Type B pancreatic cell (in vitro differentiated cells): ENCODE data around the gene ERC2. TPM values are rescaled to one million over a fixed set of nuclear protein-coding genes. Genes with fewer than 3 reads are reported as not detected.

ENCODE experiments used
- DNase-seq: peaks from one replicate; pipeline ENCODE4 v3.0.0; 2021; ENCODE audit warnings: mixed read lengths; ENCODE audit not compliant: unreplicated experiment; ENCODE audit errors: extremely low spot score
- H3K27ac Mint-ChIP-seq: 2 replicates; pipeline ENCODE4 v1.8.0; 2021; ENCODE audit warnings: mild to moderate bottlenecking, mixed read lengths
- H3K27me3 Mint-ChIP-seq: 2 replicates; pipeline ENCODE4 v1.8.0; 2021; ENCODE audit warnings: mixed read lengths
- H3K36me3 Mint-ChIP-seq: 2 replicates; pipeline ENCODE4 v1.8.0; 2021; ENCODE audit warnings: mixed read lengths
- H3K4me1 Mint-ChIP-seq: one replicate; pipeline ENCODE4 v1.8.0; 2021; ENCODE audit warnings: mixed read lengths; ENCODE audit not compliant: unreplicated experiment
- H3K4me3 Mint-ChIP-seq: 2 replicates; pipeline ENCODE4 v1.8.0; 2021; ENCODE audit warnings: mild to moderate bottlenecking, mixed read lengths
- H3K9me3 Mint-ChIP-seq: 2 replicates; pipeline ENCODE4 v1.8.0; 2021; ENCODE audit warnings: mixed read lengths
- total RNA-seq: library from RNA; stranded (reverse); gene quantifications from 2 replicates; pipeline ENCODE4 v1.2.1, GENCODE V29; 2021; ENCODE audit warnings: low replicate concordance
- TF ChIP-seq, protein P1 (sequence below): fragments of 200-600 bp; sonication (generic); conservative IDR thresholded peaks from 2 replicates; pipeline ENCODE4 v1.5.0; 2021; ENCODE audit warnings: antibody characterized with exemption, mild to moderate bottlenecking

Gene ERC2
- total RNA-seq, 1 donor from 2014 or later: 6.1 TPM

DNA sequence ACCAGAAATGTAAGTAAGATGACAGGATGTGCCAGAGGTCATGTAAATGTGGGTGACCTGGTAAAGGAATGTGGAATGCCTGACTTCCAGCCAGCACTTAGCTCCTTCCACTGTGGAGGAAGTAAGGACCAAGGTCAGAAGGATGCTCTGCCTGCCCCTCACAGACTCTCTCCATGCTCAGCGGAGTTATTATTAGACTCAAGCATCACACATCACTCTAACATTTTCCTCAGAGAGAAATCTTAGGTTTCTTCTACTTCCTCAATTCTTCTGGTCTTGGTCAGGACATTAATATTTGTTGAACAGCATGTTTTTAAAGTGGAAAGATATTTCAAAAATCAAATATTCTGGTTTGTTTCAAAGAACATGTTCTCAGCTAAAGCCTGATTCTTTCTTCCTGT, 749.7 kb downstream of the ERC2 start:
- Mint-ChIP-seq H3K4me3 (no peak overlapping the region), H3K27me3 (peaks cover 22% of the 10 kb centered on the region), H3K9me3 (no peaks in the 10 kb centered on the region), H3K4me1 (peaks cover 15% of the 10 kb centered on the region), H3K27ac (no peak overlapping the region), H3K36me3 (no peaks in the 10 kb centered on the region)
- TF ChIP-seq, protein P1, sequence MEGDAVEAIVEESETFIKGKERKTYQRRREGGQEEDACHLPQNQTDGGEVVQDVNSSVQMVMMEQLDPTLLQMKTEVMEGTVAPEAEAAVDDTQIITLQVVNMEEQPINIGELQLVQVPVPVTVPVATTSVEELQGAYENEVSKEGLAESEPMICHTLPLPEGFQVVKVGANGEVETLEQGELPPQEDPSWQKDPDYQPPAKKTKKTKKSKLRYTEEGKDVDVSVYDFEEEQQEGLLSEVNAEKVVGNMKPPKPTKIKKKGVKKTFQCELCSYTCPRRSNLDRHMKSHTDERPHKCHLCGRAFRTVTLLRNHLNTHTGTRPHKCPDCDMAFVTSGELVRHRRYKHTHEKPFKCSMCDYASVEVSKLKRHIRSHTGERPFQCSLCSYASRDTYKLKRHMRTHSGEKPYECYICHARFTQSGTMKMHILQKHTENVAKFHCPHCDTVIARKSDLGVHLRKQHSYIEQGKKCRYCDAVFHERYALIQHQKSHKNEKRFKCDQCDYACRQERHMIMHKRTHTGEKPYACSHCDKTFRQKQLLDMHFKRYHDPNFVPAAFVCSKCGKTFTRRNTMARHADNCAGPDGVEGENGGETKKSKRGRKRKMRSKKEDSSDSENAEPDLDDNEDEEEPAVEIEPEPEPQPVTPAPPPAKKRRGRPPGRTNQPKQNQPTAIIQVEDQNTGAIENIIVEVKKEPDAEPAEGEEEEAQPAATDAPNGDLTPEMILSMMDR: no peak
- no peak for DNase-seq

DNA sequence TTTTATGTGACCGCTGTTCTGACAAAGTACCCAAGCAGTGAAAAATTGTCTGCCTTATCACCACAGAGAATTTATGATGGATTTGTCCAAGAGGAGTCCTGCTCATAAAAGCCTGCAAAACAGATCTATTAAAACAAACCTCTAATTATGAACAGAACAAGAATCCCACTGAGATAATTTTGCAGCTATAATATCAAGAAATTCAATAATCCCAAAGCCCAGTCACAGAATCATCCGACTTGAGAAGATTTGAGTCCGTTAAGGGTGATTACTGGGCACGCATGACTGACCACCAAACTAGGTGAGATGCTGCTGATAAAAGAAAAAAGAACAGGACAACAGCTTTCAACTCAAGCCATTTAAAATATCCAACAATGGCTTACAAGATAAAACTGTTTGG, 750.2 kb downstream of the ERC2 start:
- Mint-ChIP-seq H3K36me3 (no peaks in the 10 kb centered on the region), H3K27ac (no peak overlapping the region), H3K27me3 (peaks cover 22% of the 10 kb centered on the region), H3K4me1 (peaks cover 12% of the 10 kb centered on the region), H3K4me3 (no peak overlapping the region), H3K9me3 (no peaks in the 10 kb centered on the region)
- TF ChIP-seq, protein P1: no peak
- DNase-seq: no peak

DNA sequence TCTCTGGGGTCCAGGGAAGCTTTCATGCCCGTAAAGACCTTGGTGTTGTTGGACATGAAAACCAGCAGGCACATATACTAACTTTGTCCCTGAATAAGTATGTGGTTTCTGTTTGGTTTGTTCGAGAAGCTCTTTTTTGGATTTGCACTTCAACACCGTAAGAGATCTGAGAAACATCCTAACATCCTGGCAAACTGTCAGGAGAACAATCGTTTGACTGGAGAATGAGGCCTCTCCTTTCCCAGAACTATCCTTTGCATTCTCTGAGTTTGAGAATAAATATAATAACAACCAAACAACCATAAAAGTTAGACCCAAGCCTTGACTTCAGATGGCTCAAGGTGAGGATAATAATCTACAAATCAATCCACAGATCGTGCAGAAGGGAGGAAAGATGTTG, 750.8 kb downstream of the ERC2 start:
- H3K36me3 Mint-ChIP-seq: no peaks in the 10 kb centered on the region
- H3K27me3 Mint-ChIP-seq: peaks cover 22% of the 10 kb centered on the region
- no peak overlapping the region for H3K27ac Mint-ChIP-seq
- H3K9me3 Mint-ChIP-seq: no peaks in the 10 kb centered on the region
- H3K4me1 Mint-ChIP-seq: peaks cover 12% of the 10 kb centered on the region
- H3K4me3 Mint-ChIP-seq: no peak overlapping the region
- no peak for DNase-seq
- TF ChIP-seq, protein P1: no peak

DNA sequence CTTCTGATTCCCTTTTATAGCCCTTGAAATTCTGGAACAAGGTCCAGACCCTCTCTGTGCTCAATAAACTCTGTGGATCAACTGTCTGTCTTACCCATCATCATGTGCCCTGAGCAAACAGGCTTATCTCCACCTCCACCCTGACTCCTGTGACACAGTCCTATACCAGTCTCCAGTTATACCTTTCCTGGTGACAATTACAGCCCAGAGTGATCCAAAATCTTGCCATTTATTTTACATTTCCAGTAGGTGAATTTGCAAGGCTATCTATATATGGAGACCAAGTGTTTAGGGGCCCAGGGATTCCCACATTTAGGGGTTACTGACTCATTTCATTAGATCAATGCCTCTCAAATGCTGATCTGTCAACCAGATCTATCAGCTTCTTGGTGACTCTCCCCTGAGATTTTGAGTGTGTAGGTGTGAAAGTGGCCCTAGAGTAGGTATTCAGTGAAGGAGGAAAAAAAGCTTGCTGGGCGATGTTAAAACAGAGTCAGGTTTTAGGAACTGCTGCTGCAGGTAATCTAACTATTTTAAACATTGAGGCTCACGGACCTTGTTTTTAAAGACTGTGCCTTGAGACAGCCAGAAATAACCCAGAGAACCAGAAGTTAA, 751.5 kb downstream of the ERC2 start:
- Mint-ChIP-seq H3K4me1 (peaks cover 12% of the 10 kb centered on the region), H3K9me3 (no peaks in the 10 kb centered on the region), H3K27ac (no peak overlapping the region), H3K4me3 (no peak overlapping the region), H3K27me3 (peaks cover 22% of the 10 kb centered on the region), H3K36me3 (no peaks in the 10 kb centered on the region)
- TF ChIP-seq, protein P1: no peak
- no peak for DNase-seq

DNA sequence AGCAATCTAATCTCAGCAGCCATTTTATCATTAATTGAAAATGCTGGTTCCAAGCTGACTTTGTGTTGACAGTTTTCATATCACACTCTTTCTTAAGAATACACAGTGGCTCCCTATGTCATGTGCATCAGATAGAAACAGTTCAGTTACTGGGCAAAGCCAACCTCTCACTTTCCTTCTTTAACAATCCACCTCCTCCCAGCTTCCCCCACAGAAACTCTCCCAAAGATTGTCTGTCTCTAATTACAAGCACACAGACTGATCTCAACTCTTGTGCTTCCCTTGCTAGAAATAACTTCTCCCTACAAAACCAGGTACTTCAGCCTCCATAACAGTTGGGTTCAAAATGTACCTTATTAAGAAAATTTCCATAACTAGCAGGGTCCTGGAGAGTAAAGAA, 752.2 kb downstream of the ERC2 start:
- Mint-ChIP-seq H3K4me3 (no peak overlapping the region), H3K27ac (no peak overlapping the region), H3K36me3 (no peaks in the 10 kb centered on the region), H3K9me3 (no peaks in the 10 kb centered on the region), H3K4me1 (peaks cover 12% of the 10 kb centered on the region), H3K27me3 (peaks cover 22% of the 10 kb centered on the region)
- DNase-seq: no peak
- TF ChIP-seq, protein P1: no peak

DNA sequence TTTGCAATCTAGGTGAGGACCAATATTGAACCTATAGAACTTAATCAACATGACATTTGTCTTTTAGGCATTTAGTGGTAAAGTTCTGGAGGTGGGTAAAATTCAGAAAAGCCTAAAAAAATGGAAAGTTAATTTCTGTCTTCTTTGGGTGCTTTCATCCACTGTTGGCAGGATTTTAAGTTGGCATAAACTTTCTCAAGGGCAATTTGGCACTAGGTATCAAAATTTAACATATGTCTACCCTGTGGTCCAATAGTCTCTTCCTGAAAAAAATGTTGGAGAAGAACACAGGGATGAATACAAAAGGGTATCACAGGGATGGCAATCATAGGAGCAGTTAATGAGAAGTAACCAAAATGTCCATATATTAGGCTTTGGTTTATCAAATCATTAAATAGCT, 754.2 kb downstream of the ERC2 start:
- Mint-ChIP-seq H3K27ac (no peak overlapping the region), H3K27me3 (peaks cover 19% of the 10 kb centered on the region), H3K9me3 (no peaks in the 10 kb centered on the region), H3K4me3 (no peak overlapping the region), H3K36me3 (no peaks in the 10 kb centered on the region), H3K4me1 (peaks cover 12% of the 10 kb centered on the region)
- DNase-seq: no peak
- TF ChIP-seq, protein P1: no peak
